HG02623 (cell line): ENCODE data around the gene CGREF1.

Experiments used
- ATAC-seq: cut with Tn5 transposase; IDR thresholded peaks from one replicate; pipeline ENCODE4 v1.9.1; 2021; ENCODE audit warnings: moderate library complexity; ENCODE audit not compliant: unreplicated experiment

The CGREF1 gene

GRCh38 chr2:27118525-27119329 is at the start of gene CGREF1:
TSS of gene CGREF1 (minus strand) at chr2:27119128. CDS start at chr2:27104366, 14,762 bp downstream.
- no peak for ATAC-seq

- no peak for ATAC-seq
Observed at GRCh38 chr2:27164960-27165763, 46.2 kb upstream of the CGREF1 start.

- ATAC-seq: no peak
Observed at GRCh38 chr2:27162151-27163121, 43.5 kb upstream of the CGREF1 start.

- ATAC-seq: no peak
Observed at GRCh38 chr2:27160191-27160590, 41.3 kb upstream of the CGREF1 start.

- no peak for ATAC-seq
Observed at GRCh38 chr2:27159271-27159670, 40.3 kb upstream of the CGREF1 start.

- no peak for ATAC-seq
Observed at GRCh38 chr2:27158468-27158867, 39.5 kb upstream of the CGREF1 start.

- ATAC-seq: no peak
Observed at GRCh38 chr2:27155069-27155520, 36.2 kb upstream of the CGREF1 start.

GRCh38 chr2:27154488-27154887 is 35.6 kb upstream of the CGREF1 start:
- ATAC-seq: no peak

- ATAC-seq: no peak
Observed at GRCh38 chr2:27152796-27153464, 34.0 kb upstream of the CGREF1 start.

GRCh38 chr2:27152102-27152795 is 33.3 kb upstream of the CGREF1 start:
- no peak for ATAC-seq

GRCh38 chr2:27150639-27151230 is 31.8 kb upstream of the CGREF1 start:
- ATAC-seq: no peak

- no peak for ATAC-seq
Observed at GRCh38 chr2:27149570-27150405, 30.9 kb upstream of the CGREF1 start.

GRCh38 chr2:27148801-27149439 is 30.0 kb upstream of the CGREF1 start, which contains the start of gene TCF23:
TSS of gene TCF23 (plus strand) at chr2:27149004. CDS start at chr2:27149134, 130 bp downstream.
- ATAC-seq: no peak

GRCh38 chr2:27147935-27148334 is 29.0 kb upstream of the CGREF1 start:
- no peak for ATAC-seq

- no peak for ATAC-seq
Observed at GRCh38 chr2:27145682-27146081, 26.8 kb upstream of the CGREF1 start.

- ATAC-seq: no peak
Observed at GRCh38 chr2:27143285-27143684, 24.4 kb upstream of the CGREF1 start.

GRCh38 chr2:27139310-27139709 is 20.4 kb upstream of the CGREF1 start, which contains the start of gene PRR30:
TSS of gene PRR30 (minus strand) at chr2:27139410. CDS start at chr2:27138329, 1,081 bp downstream.
- ATAC-seq: no peak

GRCh38 chr2:27138111-27138510 is 19.2 kb upstream of the CGREF1 start:
- no peak for ATAC-seq
